NCI-H146 treated with DMSO at 0.1 percent for 48 hours (cell line): ENCODE measurements around the gene MALT1.
A peak's percentile ranks its signal among the peaks of the same experiment; 100 is the strongest.
"Not testable (repeated sequence)": the region's sequence is repeated elsewhere in the genome, so short reads cannot be mapped to it uniquely, and the experiment has no call there.

Experiments used
- DNase-seq: peaks from one replicate; lab custom pipeline; 2025; ENCODE audit not compliant: unreplicated experiment; lab: John Stamatoyannopoulos, UW

Gene MALT1

DNA sequence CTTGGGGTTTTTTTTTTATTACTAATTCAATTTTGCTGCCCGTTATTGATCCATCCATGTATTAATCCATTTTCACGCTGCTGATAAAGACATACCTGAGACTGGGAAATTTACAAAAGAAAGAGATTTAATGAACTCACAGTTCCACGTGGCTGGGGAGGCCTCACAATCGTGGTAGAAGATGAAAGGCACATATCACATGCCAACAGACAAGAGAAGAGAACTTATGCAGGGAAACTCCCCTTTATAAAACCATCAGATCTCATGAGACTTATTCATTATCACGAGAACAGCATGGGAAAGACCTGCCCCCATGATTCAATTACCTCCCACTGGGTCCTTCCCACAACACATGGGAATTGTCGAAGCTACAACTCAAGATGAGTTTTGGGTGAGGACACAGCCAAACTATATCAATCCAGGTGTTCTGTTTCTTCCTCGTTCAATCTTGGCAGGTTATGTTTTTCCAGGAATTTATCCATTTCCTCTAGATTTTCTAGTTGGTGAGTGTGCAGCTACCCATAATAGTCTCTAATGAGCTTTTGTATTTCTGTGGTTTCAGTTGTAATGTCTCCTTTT, 18.0 kb upstream of the MALT1 start:
- DNase-seq: not testable (repeated sequence)

DNA sequence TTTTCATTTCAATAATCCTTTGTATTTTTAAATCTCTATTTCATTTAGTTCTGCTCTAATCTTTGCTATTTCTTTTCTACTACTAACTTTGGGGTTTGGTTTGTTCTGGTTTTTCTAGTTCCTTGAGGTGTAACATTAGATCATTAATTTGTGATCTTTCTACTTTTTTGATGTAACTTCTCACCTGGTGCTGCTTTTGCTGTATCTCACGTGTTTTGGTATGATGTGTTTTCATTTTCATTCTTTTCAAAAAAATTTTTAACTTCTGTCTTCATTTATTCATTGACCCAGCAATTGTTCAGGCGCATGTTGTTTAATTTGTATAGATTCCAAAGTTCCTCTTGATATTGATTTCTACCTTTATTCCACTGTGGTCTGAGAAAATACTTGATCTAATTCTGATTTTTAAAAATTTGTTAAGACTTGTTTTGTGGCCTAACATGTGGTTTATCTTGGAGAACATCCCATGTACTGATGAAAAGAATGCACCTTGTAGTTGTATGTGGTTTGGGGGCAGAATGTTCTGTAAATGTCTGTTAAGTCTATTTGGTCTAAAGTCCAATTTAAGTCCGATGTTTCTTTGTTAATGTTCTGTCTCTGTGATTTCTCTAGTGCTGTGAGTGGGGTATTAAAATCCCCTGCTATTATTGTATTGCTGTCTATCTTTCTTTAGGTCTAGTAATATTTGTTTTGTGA, 17.3 kb upstream of the MALT1 start:
- DNase-seq: no peak

DNA sequence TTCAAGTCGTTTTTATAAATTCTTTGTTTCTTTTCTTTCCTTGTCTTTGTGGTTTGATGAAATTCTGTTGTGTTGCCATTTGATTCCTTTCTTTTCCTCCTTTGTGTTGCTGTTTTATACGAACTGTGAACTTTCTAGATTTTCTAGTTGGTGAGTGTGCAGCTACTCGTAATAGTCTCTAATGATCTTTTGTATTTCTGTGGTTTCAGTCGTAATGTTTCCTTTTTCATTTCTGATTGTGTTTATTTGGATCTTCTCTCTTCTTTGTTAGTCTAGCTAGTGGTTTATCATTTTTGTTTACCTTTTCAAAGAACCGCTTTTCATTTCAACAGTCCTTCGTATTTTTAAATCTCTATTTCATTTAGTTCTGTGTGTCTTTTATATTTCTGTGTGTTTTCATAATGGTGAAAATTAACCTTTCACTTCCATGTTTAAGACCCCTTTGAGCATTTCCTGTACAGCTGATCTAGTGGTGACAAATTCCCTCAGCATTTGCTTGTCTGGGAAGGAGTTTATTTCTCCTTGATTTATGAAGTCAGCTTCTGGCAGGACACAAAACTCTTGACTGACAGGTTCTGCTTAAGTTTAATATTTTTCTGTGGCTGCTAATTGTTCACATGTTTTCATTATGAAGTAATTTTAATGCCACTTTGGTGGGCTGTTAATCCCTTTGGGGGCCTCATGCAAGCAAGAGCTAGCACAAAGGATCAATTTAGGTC, 16.2 kb upstream of the MALT1 start:
- DNase-seq: no peak

DNA sequence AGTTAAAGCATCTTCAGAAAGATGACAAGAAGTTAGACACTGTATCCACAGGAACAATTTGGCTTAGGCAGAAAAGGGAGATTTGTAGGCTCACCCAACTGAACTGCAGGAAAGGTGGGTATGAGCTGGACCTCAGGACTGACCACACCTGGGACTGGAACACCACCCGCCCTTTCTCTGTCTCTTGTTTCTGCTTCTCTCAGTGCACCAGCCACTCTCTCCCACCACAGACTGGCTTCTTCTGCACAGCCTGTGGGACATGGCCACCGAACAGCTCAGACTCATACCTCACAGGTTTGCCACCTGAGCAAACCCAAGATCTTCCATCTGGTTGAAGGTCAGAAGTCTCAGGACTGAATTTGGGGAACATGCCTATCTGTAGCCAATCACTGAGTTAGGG, 14.2 kb upstream of the MALT1 start:
- DNase-seq: no peak

DNA sequence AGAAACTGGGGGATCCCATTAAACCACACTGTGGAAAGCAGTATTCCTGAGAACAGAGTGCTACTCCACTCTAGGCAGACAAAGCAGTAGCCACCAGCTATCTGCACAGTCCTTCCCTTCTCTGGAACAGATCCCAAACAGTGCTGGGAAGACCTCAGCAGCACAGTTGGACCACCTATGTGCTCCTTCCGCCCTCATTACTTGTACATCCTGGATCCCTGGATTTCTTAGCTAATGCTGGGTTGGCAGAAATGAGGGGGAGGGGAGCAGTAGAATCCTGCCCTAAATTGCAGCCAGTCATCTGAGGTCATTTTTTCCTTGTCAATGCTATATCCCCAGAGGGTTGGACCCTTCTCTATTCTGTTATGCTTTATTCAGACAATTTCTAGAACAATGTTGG, 13.8 kb upstream of the MALT1 start:
- no peak for DNase-seq

DNA sequence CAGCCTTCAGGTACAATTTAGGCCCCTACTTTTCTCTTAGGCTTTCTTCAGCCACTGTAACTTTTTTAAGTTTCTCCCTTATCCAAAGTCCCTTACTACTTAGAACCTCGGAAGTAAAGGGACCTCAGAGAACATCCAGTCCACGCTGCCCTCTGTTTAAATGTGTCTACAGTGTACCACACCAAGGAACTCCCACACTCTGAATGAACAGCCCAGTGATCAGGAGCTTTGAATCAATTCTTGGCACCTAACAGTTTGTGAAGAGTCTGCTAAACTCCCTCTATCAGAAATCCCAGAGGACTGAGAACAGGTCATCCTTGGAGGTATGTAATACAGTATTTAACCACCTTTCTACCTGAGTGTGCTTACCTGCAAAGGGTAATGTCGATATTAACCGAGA, 11.6 kb upstream of the MALT1 start:
- no peak for DNase-seq

DNA sequence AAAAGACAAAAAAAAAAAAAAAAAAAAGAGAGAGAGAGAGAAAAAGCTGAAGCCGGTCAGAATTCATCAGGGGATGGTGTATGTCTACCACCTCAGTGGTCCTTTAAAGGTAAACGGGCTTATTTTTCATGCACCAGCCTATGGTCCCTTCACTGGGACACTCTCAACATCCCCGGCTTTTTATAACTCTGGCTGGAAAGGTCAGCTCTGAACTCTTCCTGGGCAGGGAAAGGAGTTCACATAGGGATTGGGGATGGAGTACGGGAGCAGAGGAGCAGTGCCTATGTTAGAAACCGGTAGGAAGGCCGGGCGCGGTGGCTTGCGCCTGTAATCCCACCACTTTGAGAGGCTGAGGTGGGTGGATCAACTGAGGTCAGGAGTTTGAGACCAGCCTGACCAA, 10.3 kb upstream of the MALT1 start:
- no peak for DNase-seq

DNA sequence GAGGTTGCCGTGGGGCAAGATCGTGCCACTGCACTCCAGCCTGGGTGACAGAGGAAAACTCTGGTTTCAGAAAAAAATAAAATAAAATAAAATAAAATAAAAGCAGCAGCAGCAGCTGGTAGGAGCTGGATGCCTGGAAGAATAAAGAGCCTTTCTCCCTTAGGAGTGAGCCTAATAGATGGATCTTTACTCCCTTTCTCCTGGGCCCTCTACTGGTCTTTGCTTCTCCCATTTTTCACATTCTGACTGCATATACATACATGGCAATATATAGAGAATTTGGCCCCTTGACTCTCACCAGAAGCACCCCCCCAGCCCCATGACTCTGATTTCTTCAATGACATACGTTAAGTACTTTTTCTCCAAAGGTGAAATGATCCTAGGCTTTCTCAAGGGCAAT, 9.8 kb upstream of the MALT1 start:
- no peak for DNase-seq

DNA sequence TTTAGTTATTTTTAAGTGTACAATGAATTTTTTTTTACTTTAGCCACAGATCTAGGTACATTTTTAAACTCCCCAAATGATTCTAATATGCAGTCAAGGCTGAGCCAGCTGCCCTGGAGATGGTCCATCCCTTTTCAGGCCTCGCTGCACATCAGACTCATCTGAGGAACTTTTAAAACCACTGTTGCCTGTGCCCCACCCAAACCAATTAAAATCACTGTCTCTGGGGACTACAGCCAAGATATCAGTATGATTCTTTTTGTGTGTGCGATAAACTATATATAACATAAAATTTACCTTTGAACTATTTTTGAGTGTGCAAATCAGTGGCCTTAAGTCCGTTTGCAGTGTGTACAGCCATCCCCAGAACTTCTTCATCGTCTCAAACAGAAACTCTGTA, 9.1 kb upstream of the MALT1 start:
- DNase-seq: no peak

DNA sequence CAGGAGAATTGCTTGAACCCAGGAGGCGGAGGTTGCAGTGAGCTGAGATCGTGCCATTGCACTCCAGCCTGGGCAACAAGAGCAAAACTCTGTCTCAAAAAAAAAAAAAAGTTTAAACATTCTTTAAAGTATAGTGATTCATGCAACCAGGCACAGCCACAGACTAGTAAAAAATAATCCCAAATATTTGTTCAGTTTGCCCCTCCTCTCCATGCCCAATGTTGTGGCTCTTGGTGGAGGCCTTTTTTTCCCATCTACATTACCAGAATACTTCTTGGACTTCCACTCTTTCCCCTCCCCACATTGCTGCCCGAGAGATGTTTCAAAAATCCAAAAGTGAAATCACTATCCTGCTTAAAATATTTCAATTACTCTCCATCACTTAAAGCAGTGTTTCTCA, 5.1 kb upstream of the MALT1 start:
- no peak for DNase-seq

DNA sequence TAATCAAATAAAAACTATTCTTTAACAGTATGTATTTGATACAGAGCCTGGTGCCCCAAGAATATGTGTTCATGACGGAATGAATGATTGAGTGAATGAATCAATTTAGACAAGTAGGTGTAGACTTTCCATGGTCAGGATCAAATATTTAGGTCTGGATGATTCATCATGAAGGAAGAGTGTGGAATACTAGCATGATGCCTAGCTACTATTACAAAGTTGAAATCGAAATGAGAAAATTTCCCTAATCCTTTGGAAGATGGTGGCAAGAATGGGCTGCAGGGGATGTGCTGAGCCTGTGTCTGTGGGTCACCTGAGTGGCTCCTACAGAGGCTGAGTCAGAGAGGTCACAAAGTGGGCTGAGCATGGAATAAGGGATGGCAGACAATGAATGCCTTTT, 3.1 kb upstream of the MALT1 start:
- DNase-seq: no peak

DNA sequence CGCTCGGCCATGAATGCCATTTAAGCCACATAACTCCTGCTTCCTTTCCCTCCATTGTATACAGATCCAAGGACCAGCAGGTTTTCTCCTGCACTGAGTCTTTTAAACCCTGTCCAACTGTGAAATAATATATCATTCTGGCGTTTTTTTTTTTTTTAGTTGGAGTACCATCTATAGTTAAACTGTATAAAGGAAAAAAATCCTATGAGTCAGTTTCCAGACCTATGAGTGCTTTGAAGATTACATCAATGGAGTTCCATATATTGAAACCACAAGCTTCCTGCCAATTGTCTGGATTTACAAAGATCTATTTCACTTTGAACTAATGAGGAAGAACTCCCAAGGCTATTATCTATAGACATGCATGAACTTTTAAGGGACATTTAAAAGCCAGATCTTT, 2.4 kb upstream of the MALT1 start:
- DNase-seq: no peak

DNA sequence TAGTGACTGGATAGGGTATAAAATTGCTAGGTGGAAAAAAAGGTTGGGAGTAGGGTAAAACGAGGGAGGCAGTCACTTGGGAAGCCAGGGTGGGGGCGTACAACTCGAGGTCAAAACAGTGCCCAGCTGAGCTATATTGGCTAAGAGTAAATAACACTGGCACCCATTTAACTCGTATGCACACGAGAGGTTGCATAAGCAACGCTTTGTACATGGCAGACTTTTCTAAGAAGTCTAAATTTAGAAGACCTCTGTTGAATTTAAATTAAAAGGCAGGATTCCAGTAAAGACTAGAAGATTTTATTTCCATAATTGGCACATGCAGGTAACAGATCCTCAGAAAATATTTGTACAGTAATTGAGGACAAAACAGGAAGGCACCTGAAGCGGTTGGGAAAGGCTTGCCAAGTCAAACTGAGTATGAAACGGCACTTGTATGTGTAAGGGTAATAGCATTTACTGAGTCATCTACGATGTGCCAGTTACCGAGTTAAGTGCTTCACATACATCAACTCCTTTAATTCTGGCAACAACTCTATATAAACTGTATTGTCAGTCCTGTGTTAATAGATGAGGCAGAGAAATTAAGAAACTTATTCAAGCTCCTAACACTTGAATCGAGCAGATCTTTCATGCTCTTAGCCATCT, 1.4 kb upstream of the MALT1 start:
- peak; percentile 63 for DNase-seq

DNA sequence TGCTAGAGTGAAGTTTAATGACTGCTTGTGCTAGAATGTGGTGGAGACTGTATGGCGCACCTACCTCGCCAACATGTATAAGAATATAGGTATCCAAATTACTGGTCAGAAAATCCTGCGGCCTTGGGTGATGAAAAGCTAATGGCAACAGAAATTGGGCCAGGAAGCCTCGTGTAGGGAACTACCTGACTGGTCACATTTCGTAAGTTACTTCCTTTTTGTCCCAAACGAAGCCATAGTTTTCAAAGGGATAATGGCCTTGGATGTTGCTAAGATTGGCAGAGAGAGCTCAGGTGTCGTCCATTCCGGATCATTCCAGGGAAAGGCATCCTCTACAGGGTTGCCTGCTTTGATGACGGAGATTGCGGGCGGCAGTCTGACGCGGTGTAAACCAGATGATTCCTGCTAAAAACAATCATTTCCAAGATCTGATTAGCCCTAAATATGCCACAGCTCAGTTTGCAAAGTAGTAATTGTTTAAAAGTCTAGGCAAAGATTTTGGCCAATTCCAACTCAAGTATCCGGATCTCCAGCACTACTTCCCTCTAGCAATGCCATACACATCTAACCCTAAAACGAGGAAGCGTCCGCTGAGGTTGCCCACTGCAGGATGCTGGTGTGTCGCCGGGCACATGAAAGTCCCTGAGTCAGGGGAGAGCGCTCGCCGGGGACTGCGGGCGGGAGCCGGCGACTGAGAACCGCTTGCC, 708 bp upstream of the MALT1 start:
- no peak for DNase-seq

DNA sequence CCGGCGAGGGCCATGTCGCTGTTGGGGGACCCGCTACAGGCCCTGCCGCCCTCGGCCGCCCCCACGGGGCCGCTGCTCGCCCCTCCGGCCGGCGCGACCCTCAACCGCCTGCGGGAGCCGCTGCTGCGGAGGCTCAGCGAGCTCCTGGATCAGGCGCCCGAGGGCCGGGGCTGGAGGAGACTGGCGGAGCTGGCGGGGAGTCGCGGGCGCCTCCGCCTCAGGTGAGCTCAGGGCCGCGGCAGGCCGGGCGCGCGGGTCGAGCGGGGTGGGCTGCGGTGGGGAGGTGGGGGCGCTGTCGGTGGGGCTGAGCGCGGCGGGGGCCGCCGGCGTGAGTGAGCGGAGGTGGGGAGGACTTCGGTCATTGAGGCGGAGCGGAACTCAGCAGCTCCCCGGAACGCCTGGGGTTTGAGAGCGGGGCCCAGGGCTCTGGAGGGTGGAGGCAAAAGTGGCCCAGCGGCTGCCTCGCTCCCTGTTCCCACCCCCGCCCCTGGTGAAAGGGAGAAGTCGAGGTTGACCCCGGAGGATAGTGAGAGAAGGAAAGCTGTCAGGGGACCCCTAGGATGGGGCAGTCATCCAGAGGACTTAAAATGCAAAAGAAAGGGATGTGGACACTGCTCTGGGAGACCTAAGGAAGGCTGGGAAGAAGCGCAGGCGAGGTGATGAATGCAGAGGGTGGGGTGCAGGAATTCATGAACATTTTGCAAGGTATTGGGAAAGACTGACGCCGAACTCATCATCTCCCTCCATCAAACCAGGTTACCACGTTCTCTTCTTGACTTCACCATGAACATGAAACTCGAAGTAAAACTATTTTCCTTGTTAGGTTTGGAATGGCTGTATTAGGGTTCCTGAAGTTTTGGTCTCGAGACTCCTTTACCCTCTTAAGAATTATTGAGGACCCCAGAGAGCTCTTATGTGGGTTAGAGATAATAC, 633 bp downstream of the MALT1 start:
- peak; percentile 72 for DNase-seq

DNA sequence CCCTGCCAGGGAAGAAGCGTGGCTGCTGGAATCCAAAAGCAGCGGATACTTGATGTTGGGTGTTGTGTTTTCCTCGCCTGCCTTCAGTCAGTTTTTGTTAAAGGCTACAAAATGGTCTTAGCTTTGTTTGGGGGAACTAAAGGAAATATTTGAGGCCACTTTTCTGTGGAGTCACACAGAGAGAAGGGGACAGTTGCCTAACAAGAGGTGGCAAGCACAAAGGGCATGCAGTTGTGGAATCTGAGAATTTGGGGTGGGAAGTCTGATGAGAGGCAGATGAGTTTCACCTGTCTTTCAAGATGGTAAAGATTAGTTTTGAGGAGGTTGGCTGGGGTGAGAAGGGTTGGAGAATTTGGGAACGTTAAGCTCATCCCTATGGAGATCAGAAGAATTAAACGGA, 2.9 kb downstream of the MALT1 start:
- no peak for DNase-seq

DNA sequence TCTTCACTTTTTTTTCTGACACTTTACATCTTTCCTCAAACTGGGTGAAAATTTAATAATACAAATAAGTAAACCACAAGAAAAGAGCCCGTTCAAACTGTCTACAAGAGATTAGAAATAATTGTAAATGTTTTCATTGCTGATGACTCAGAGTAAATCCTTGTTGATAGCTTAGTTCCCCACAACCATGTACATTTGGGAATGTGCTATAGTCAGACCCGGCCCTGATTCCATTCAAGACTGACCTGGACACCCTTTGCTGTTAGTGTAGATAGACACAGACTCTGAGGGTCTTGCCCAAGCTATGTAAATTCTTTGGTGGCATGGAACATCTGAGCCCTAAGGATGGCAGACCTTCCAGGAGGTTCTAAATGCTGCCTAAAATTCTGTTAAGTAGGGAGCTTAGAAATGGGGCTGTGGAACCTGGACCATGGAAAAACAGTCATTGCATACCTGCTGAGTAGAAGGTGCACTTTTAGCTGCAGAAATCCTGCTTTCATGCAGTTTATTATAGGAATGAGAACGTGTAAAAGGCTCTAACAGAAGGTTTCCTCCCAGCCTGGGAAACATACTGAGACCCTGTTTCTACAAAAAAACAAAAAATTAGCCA, 3.7 kb downstream of the MALT1 start:
- no peak for DNase-seq

DNA sequence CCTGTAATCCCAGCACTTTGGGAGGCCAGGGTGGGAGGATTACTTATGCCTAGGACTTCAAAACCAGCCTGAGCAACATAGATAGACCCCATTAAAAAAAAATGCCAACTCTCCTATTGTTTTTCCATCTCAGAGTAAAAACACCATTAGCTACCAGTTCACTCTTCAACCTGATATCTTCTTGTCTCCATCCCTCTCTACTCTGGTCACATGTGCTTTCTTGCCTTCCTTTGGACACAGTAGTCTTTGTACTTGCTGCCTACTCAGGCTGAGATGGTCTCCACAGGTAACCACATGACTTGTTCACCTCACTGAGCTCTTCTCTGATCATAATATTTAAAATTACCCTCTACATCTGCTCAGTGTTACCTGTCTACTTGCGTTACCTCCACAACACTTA, 5.0 kb downstream of the MALT1 start:
- no peak for DNase-seq

DNA sequence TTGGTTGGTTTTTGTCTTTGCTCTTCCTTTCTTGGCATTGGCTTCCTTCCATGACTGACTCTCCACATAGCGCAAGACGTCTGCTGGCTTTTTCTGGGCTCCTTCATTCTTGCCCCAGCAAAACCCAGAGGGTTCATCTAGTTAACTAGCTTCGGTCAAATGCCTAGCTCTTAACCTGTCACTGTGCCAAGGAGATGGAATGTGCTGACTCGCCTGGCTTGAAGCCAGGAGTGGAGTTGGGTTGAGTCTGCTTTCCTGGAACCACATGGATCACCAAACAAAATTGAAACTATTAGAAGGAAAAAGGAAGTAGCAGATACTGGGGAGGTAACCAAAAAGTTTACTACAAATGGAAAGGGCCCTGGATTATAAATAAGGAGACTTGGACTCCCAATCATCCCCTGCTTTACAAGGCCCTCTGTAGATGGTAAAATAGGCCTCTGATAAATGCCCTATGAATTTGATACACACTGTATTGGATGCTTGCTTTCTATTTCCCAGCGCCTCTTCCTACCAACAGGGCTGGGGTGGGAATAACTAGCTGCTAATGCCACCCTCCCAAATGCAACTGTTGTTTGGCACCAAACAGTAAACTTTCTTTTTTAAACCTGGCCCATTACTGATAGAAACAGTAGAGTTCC, 11.3 kb downstream of the MALT1 start:
- no peak for DNase-seq
